GM19193 (cell line): Measurements from ENCODE around the gene ANO2.

Source experiments
- POLR2A ChIP-seq: IDR thresholded peaks from 4 replicates; pipeline ENCODE4 v1.6.1; 2011; ENCODE audit not compliant: insufficient read depth, insufficient read length; ENCODE audit errors: extremely low read depth

ANO2 gene

GRCh38 chr12:5733136-5733755, 211.8 kb downstream of the ANO2 start:
- TF ChIP-seq POLR2A: no peak

GRCh38 chr12:5730962-5731361, 214.1 kb downstream of the ANO2 start:
- TF ChIP-seq POLR2A: no peak

- no peak for TF ChIP-seq POLR2A
These were observed 221.3 kb downstream of the ANO2 start for GRCh38 chr12:5723711-5724252.

- TF ChIP-seq POLR2A: no peak
These were observed 222.0 kb downstream of the ANO2 start for GRCh38 chr12:5723071-5723470.

- no peak for TF ChIP-seq POLR2A
These were observed 224.6 kb downstream of the ANO2 start for GRCh38 chr12:5720381-5721005.

- TF ChIP-seq POLR2A: no peak
These were observed 226.4 kb downstream of the ANO2 start for GRCh38 chr12:5718680-5719079.

- no peak for TF ChIP-seq POLR2A
These were observed 227.0 kb downstream of the ANO2 start for GRCh38 chr12:5718073-5718472.

- TF ChIP-seq POLR2A: no peak
These were observed 228.1 kb downstream of the ANO2 start for GRCh38 chr12:5716976-5717375.

- TF ChIP-seq POLR2A: no peak
These were observed 228.9 kb downstream of the ANO2 start for GRCh38 chr12:5716201-5716600.

GRCh38 chr12:5715021-5715420, 230.0 kb downstream of the ANO2 start:
- TF ChIP-seq POLR2A: no peak

GRCh38 chr12:5713599-5714081, 231.4 kb downstream of the ANO2 start:
- no peak for TF ChIP-seq POLR2A

GRCh38 chr12:5710260-5710878, 234.7 kb downstream of the ANO2 start:
- no peak for TF ChIP-seq POLR2A

GRCh38 chr12:5708371-5708770, 236.7 kb downstream of the ANO2 start:
- TF ChIP-seq POLR2A: no peak

- no peak for TF ChIP-seq POLR2A
These were observed 238.8 kb downstream of the ANO2 start for GRCh38 chr12:5706247-5706646.

- TF ChIP-seq POLR2A: no peak
These were observed 239.3 kb downstream of the ANO2 start for GRCh38 chr12:5705791-5706190.
